OCI-M2 (cell line): ENCODE measurements around the gene RAD51B.

Source experiments
- DNase-seq: peaks from one replicate; lab custom pipeline; 2025; ENCODE audit not compliant: unreplicated experiment; lab: John Stamatoyannopoulos, UW

RAD51B gene

GRCh38 chr14:68576031-68576430 is 756.5 kb downstream of the RAD51B start:
- no peak for DNase-seq

- DNase-seq = no peak
Measured at GRCh38 chr14:68576496-68577244, 757.1 kb downstream of the RAD51B start.

GRCh38 chr14:68577802-68578541 is 758.4 kb downstream of the RAD51B start:
- no peak for DNase-seq

- DNase-seq = no peak
Measured at GRCh38 chr14:68578597-68578996, 759.0 kb downstream of the RAD51B start.

GRCh38 chr14:68580096-68580645 is 760.6 kb downstream of the RAD51B start:
- DNase-seq = no peak

GRCh38 chr14:68580671-68581070 is 761.1 kb downstream of the RAD51B start:
- no peak for DNase-seq

- DNase-seq = no peak
Measured at GRCh38 chr14:68583548-68584280, 764.1 kb downstream of the RAD51B start.

GRCh38 chr14:68584786-68585185 is 765.2 kb downstream of the RAD51B start:
- no peak for DNase-seq

- DNase-seq = no peak
Measured at GRCh38 chr14:68585690-68586089, 766.1 kb downstream of the RAD51B start.

- no peak for DNase-seq
Measured at GRCh38 chr14:68586896-68587751, 767.5 kb downstream of the RAD51B start.

- no peak for DNase-seq
Measured at GRCh38 chr14:68587931-68588330, 768.4 kb downstream of the RAD51B start.

GRCh38 chr14:68589447-68590200 is 770.0 kb downstream of the RAD51B start:
- no peak for DNase-seq

GRCh38 chr14:68590201-68590522 is 770.6 kb downstream of the RAD51B start:
- no peak for DNase-seq

- no peak for DNase-seq
Measured at GRCh38 chr14:68591786-68592185, 772.2 kb downstream of the RAD51B start.

- no peak for DNase-seq
Measured at GRCh38 chr14:68592948-68593556, 773.5 kb downstream of the RAD51B start.

- DNase-seq = no peak
Measured at GRCh38 chr14:68593806-68594536, 774.4 kb downstream of the RAD51B start.

- no peak for DNase-seq
Measured at GRCh38 chr14:68594737-68595380, 775.3 kb downstream of the RAD51B start.

GRCh38 chr14:68596211-68596610 is 776.6 kb downstream of the RAD51B start:
- DNase-seq = no peak
